Keratinocyte (primary cell): ENCODE measurements around the gene MYO1E. TPM values are rescaled to one million over a fixed set of nuclear protein-coding genes. Genes with fewer than 3 reads are reported as not detected.

Experiments used
- DNase-seq: peaks from one replicate; pipeline ENCODE4 v3.0.0-alpha.2; 2011; ENCODE audit warnings: low read depth, missing footprints, low spot score
- FAIRE-seq: peaks from 2 replicates; lab custom pipeline; 2011; peaks lifted over from hg19 to GRCh38; lab: Jason Lieb, UNC
- H2AFZ ChIP-seq: 2 replicates; pipeline ENCODE4 v1.6.0; 2012; ENCODE audit warnings: low read length, control low read depth, inconsistent platforms; ENCODE audit not compliant: control insufficient read depth
- H3K27ac ChIP-seq: 2 replicates; pipeline ENCODE4 v1.5.1; 2011; ENCODE audit warnings: low read length; ENCODE audit not compliant: control insufficient read depth, insufficient read depth
- H3K27me3 ChIP-seq: 3 replicates; pipeline ENCODE4 v1.6.0; 2011; ENCODE audit warnings: low read length; ENCODE audit not compliant: control insufficient read depth, insufficient read depth; ENCODE audit errors: extremely low read depth
- H3K36me3 ChIP-seq, 2 experiments: 2 replicates in 1 of 2; 3 replicates in 1 of 2; pipeline ENCODE4 v1.5.1; 2011; ENCODE audit warnings: low read length in 2 of 2, mild to moderate bottlenecking in 1 of 2; ENCODE audit not compliant: control insufficient read depth in 2 of 2, insufficient read depth in 2 of 2; ENCODE audit errors: extremely low read depth in 1 of 2
- H3K4me1 ChIP-seq: 3 replicates; pipeline ENCODE4 v1.5.1; 2011; ENCODE audit warnings: low read length; ENCODE audit not compliant: control insufficient read depth, insufficient read depth; ENCODE audit errors: extremely low read depth
- H3K4me2 ChIP-seq: 3 replicates; pipeline ENCODE4 v1.6.0; 2011; ENCODE audit warnings: low read depth, low read length; ENCODE audit not compliant: control insufficient read depth, insufficient read depth; ENCODE audit errors: extremely low read depth
- H3K4me3 ChIP-seq, 3 experiments: fragments of 200-600 bp in 1 of 3; sonication (generic) in 1 of 3; 2 replicates in 2 of 3; 3 replicates in 1 of 3; pipeline ENCODE4 v1.5.1; 2011 to 2016; ENCODE audit warnings: low read length in 3 of 3, mild to moderate bottlenecking in 3 of 3, control low read depth in 2 of 3, inconsistent platforms in 1 of 3, low read depth in 1 of 3, mixed read lengths in 1 of 3, mixed run types in 1 of 3, moderate library complexity in 1 of 3; ENCODE audit not compliant: control insufficient read depth in 2 of 3, insufficient read depth in 2 of 3; ENCODE audit errors: extremely low read depth in 1 of 3
- H3K79me2 ChIP-seq: 2 replicates; pipeline ENCODE4 v1.6.0; 2012; ENCODE audit warnings: low read length; ENCODE audit not compliant: control insufficient read depth, insufficient read depth
- H3K9ac ChIP-seq: 3 replicates; pipeline ENCODE4 v1.6.0; 2011; ENCODE audit warnings: low read length; ENCODE audit not compliant: control insufficient read depth, insufficient read depth; ENCODE audit errors: extremely low read depth
- H3K9me1 ChIP-seq: 3 replicates; pipeline ENCODE4 v1.6.0; 2011; ENCODE audit warnings: low read length; ENCODE audit not compliant: control insufficient read depth, insufficient read depth; ENCODE audit errors: extremely low read depth
- H3K9me3 ChIP-seq: 2 replicates; pipeline ENCODE4 v1.5.1; 2012; ENCODE audit warnings: low read depth, low read length; ENCODE audit not compliant: control insufficient read depth
- H4K20me1 ChIP-seq: 3 replicates; pipeline ENCODE4 v1.6.0; 2011; ENCODE audit warnings: low read length; ENCODE audit not compliant: control insufficient read depth, insufficient read depth; ENCODE audit errors: extremely low read depth
- CTCF ChIP-seq, 3 experiments: IDR thresholded peaks in 1 of 3; conservative IDR thresholded peaks in 1 of 3; optimal IDR thresholded peaks in 1 of 3; 2 replicates in 2 of 3; 3 replicates in 1 of 3; pipeline versions ENCODE3 to v1.5.1; 2011; ENCODE audit warnings: low read length in 3 of 3, mild to moderate bottlenecking in 3 of 3, moderate library complexity in 2 of 3, control low read depth in 1 of 3, inconsistent platforms in 1 of 3; ENCODE audit not compliant: insufficient read depth in 2 of 3; ENCODE audit errors: extremely low read depth in 1 of 3
- EZH2 ChIP-seq: IDR thresholded peaks from one replicate; pipeline ENCODE4 v1.6.1; 2012; ENCODE audit warnings: inconsistent platforms, mild to moderate bottlenecking, low read length, moderate library complexity
- dilution Hi-C: fragments of 300-500 bp; cut with MboI; formaldehyde crosslinking; loops from one replicate; pipeline ENCODE4 v1.7.0; 2020; ENCODE audit warnings: low sequenced_read_pairs; ENCODE audit not compliant: extremely low pct_ligation_motif_present
- polyA plus RNA-seq, 5 experiments: library from polyadenylated mRNA; depleted of rRNA in 3 of 5; stranded (reverse) in 3 of 5; stranded (forward) in 1 of 5; unstranded in 1 of 5; fragments of >200 nt; gene quantifications; 1 replicate in 1 of 5; 2 replicates in 3 of 5; 3 replicates in 1 of 5; pipeline versions ENCODE4 v1.2.1 to v1.2.3, GENCODE V29; 2011 to 2012; ENCODE audit warnings: missing spikeins in 2 of 5, low read depth in 1 of 5, low replicate concordance in 1 of 5

The MYO1E gene
- polyA plus RNA-seq, 1 donor (not counting 4 experiments of a cell fraction or from before 2014, with no cell fraction given) = 213 TPM

- no peaks in the 10 kb centered on the region for H3K9me3 ChIP-seq
- H3K9ac ChIP-seq = peak overlapping the region; percentile 93
- H3K27me3 ChIP-seq = no peaks in the 10 kb centered on the region
- dilution Hi-C loops = no loop called here
- no peaks in the 10 kb centered on the region for H3K9me1 ChIP-seq
- peak overlapping the region; percentile 91 for H3K27ac ChIP-seq
- H2AFZ ChIP-seq = no peak overlapping the region
- peak overlapping the region; percentile 87 to 98 (median 95) for H3K4me3 ChIP-seq
- peaks cover 63% of the 10 kb centered on the region for H3K79me2 ChIP-seq
- DNase-seq (no peak), FAIRE-seq (no peak)
- H4K20me1 ChIP-seq = no peaks in the 10 kb centered on the region
- peaks cover 46% of the 10 kb centered on the region for H3K4me1 ChIP-seq
- peaks cover 0 to 3% of the 10 kb centered on the region in 2 experiments for H3K36me3 ChIP-seq
- TF ChIP-seq CTCF (optimal IDR thresholded peaks at IDR 0.05 in 1 of 3, IDR thresholded peaks at IDR 0.05 in 1 of 3, conservative IDR thresholded peaks at IDR 0.05 in 1 of 3; ENCODE audit: extremely low read depth in 1 of 3, insufficient read depth in 2 of 3, low read length in 3 of 3) = peak in 1 of 3 experiments; percentile 9
- TF ChIP-seq EZH2 = no peak
- peak overlapping the region; percentile 95 for H3K4me2 ChIP-seq
These were observed 966 bp downstream of the MYO1E start for GRCh38 chr15:59371458-59372351.

- no peak overlapping the region for H2AFZ ChIP-seq
- dilution Hi-C loops = no loop called here
- TF ChIP-seq CTCF (optimal IDR thresholded peaks at IDR 0.05 in 1 of 3, IDR thresholded peaks at IDR 0.05 in 1 of 3, conservative IDR thresholded peaks at IDR 0.05 in 1 of 3; ENCODE audit: extremely low read depth in 1 of 3, insufficient read depth in 2 of 3, low read length in 3 of 3) (no peak), EZH2 (no peak)
- no peaks in the 10 kb centered on the region for H3K9me1 ChIP-seq
- H3K4me1 ChIP-seq = peaks cover 58% of the 10 kb centered on the region
- peak overlapping the region; percentile 16 for H3K9ac ChIP-seq
- FAIRE-seq (peak; percentile 39), DNase-seq (no peak)
- H3K27ac ChIP-seq = peak overlapping the region; percentile 91
- H3K4me2 ChIP-seq = peak overlapping the region; percentile 93
- no peaks in the 10 kb centered on the region for H4K20me1 ChIP-seq
- H3K9me3 ChIP-seq = no peaks in the 10 kb centered on the region
- peak overlapping the region; percentile 80 to 98 (median 95) for H3K4me3 ChIP-seq
- H3K36me3 ChIP-seq = peaks cover 0 to 3% of the 10 kb centered on the region in 2 experiments
- no peaks in the 10 kb centered on the region for H3K27me3 ChIP-seq
- peaks cover 84% of the 10 kb centered on the region for H3K79me2 ChIP-seq
These were observed 3.1 kb downstream of the MYO1E start for GRCh38 chr15:59369597-59369996.
